Mesenteric fat pad (tissue), 1 donor: Measurements from ENCODE around the gene ISM2. TPM values are rescaled to one million over a fixed set of nuclear protein-coding genes. Genes with fewer than 3 reads are reported as not detected.
A peak's percentile ranks its signal among the peaks of the same experiment; 100 is the strongest.

Experiments used
- DNase-seq: peaks from one replicate; pipeline ENCODE4 v3.0.0-alpha.2; 2020; ENCODE audit warnings: low spot score
- total RNA-seq: library from RNA; stranded (reverse); fragmentation: NEBNext Ultra II Directional; extraction: Animal tissue kit (Norgen Biotek cat#: 25700); gene quantifications from one replicate; pipeline ENCODE4 v1.2.1, GENCODE V29; 2021
- donor health status: DM: yes; HTN: yes; CAD: no.

Gene ISM2
- total RNA-seq, 1 donor from 2014 or later, result not detected

DNA sequence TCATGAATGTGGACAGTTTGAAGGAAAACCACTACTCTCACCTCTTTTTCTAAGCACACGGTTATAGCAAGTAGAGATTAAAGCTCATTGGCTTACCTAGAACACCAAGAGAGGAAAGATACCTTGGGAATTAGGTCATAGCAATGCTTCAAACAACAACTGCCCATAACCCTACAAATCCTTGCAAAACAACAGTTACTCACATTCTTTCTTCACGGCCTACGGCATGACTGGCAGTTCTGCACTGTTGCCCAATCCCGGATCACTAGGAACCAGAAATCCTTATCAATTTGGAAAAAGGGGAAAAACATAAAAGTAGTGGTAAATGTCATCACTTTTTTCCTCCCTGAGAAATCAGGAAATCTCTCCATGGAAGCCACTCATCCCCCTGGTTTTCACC, 9.6 kb upstream of the ISM2 start:
- no peak for DNase-seq

- no peak for DNase-seq
Measured at GRCh38 chr14:77507762-77508161, 9.1 kb upstream of the ISM2 start.

DNA sequence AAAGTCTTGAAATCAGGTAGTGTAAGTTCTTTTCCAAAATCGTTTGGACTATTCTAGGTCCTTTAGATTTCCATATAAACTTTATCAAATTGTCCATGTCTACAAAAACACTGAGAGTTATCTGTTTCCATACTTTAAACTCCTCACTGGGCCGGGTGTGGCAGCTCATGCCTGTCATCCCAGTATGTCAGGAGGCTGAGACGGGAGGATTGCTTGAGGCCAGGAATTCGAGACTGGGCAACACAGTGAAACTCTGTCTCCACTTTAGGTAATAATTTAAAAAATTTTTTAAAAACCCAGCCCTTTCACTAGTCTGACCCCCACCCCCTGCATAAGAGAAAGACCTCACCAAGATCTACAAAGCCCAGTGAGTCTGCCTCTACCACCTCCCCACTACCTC, 6.4 kb upstream of the ISM2 start:
- DNase-seq, result no peak

DNA sequence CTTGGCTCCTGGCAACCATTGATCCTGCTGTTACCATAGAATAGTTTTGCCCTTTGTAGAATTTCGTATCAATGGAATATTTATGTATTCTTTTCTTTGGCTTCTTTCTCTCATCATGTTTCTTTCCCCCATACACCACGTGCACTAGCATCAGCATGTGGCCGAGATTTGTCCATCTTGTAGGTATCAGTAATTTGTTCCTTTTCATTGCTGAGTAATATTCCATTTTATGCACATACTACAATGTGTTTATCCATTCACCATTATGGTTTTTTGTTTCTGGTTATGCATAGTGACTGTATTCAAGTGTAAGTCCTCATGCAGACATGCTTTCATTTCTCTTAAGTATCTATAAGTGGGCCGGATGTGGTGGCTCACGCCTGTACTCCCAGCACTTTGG, 4.5 kb upstream of the ISM2 start:
- DNase-seq, result no peak

GRCh38 chr14:77502109-77502782, 3.6 kb upstream of the ISM2 start:
- no peak for DNase-seq

DNA sequence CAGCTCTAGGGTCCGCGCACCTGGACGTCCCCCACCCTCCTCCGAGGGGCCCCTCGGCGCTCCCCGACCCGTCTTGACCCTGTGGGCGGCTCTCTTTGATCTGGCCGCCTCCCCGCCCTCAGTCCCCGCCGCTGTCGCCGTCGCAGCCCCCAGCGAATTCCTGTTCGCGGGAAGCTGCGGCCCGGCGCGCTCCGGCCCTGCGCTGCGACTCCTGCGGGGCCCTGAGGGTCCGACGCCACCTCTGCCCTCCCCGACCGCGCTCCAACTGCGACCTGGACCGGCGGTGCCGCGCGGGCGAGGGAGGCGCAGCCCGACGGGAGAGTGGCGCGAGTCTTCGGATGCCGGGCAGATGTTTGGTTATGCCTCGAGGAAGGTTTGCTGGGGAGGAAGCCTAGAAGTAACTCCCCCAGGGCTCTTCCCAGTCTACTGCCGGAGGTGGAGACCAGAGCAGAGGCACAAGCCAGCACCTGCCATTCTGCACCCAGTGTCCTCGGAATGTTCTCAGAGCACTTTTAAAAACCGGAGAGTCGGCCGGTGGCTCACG, 440 bp upstream of the ISM2 start:
- DNase-seq, result no peak

DNA sequence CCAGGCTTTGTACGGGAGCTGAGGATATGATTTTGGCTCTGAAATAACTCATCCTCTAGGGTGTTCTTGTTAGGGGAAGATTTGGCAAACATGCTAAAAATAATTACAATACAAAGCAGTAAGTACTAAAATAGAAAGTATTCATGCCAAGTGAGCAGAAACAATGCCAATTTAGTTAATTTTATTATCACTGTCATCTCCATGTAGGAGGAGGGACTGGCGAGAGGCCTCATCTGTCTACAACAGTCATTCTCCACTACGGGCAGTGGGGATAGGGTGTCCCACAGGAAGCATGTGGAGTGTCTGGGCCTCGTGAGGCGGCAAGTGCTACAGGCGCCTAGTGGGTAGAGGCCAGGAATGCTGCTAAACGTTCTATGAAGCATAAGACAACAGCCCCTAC, 3.3 kb downstream of the ISM2 start:
- peak; percentile 35 for DNase-seq

DNA sequence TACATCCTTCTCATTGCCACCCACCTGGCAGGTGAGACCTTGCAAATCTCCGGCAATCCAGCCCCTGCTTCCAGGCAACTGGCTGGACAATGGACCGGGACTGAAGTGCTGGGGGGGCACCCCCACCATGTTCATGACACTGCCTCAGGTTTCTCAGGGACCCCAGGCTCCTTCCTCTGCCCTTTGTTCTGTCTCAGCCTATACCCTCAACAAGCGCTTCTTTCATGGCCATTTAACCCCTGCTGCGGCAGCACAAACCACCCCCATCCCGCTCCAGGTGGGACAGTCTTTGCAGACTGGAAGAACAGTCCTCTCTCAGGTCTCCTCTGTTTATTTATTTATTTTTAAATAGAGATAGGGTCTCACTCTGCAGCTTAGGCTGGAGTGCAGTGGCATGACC, 7.6 kb downstream of the ISM2 start:
- no peak for DNase-seq

DNA sequence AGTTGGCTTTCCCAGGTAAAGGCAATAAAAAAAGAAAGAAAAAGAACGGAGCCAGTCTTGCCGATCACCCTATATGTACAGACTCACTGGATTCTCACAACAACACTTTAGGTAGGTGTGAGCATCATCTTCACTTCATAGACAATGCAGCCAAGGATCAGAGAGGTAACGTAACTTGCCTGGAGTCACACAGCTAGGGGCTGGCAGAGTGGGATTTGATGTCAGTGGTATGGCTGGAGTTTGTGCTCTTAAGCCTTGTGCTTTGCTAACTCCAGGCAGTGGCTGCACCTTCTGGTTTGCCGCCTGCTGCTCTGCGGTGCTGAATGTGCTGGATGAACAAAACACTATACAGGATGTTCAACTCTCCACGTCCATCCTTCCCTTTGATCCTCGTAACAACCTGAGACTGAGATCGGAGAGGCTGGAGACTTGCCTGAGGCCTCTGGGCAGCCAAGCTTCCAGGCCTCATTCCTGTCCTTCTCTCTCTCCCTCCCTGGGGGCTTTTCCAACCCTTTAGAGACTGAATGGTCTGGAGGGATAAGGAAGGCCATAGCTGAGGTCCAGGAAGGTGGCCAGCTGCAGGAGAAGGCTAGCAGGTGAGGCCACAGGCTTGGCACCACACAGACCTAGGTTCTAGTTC, 8.1 kb downstream of the ISM2 start:
- peak; percentile 55 for DNase-seq

GRCh38 chr14:77489041-77489440, 9.6 kb downstream of the ISM2 start:
- peak; percentile 39 for DNase-seq

GRCh38 chr14:77488558-77488957, 10.1 kb downstream of the ISM2 start:
- peak; percentile 59 for DNase-seq

- DNase-seq, result no peak
Measured at GRCh38 chr14:77485901-77486678, 12.5 kb downstream of the ISM2 start.

DNA sequence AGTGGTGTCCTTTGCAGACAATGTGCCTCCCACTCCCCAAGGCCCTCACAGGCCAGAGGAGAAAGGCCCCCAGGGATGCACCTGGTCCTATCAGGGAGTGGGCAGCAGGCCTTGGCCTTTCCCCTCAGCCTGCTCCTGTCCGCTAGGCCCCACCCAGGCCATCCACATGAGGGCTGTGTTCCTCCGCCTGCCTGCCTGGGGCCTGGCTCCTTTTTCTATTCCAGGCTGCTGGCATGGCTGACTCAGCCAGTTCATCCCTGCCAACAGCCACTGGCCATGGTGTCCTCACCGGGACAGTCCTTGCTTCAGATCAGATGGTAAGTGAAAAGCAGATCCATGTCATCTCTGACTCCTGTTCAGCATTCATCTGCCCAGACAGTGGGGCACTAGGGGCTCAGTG, 13.4 kb downstream of the ISM2 start:
- no peak for DNase-seq

GRCh38 chr14:77482422-77482821, 16.2 kb downstream of the ISM2 start:
- DNase-seq, result no peak

DNA sequence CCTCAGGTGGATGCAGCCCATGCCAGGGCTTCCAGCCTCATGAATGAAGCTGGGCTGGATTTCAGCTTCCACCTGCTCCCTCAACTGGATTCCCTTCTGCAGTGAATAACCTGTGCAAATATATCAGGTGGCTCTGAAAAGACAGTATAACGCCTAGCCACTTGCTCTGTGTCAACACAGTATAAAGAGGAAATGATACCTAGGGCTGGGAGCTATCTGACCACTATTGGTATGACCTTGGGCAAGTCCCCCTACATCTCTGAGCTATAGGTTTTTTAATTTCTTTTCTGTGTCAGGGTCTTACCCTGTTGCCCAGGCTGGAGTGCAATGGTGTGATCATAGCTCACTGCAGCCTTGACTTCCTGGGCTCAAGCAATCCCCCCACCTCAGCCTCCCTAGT, 19.8 kb downstream of the ISM2 start:
- DNase-seq, result no peak

DNA sequence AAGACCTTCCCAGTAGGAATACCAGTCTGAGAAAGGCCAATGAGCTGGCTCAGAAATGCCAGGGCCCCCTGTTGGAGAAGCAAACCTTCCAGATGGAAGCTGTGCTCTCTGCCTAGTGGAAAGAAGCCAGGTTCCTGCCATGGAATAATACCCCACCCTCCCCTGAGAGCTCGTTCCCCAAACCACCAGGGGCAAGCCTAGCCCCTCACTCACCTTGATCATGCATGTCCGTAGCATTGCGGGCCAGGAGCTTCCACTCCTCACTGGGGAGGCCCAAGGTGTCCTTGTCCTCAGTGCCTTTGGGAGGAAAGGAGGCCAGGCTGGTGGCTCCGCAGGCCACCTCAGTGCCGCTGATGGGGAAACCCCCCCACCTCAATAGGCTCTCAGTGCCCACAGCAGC, 20.6 kb downstream of the ISM2 start:
- DNase-seq, result no peak

DNA sequence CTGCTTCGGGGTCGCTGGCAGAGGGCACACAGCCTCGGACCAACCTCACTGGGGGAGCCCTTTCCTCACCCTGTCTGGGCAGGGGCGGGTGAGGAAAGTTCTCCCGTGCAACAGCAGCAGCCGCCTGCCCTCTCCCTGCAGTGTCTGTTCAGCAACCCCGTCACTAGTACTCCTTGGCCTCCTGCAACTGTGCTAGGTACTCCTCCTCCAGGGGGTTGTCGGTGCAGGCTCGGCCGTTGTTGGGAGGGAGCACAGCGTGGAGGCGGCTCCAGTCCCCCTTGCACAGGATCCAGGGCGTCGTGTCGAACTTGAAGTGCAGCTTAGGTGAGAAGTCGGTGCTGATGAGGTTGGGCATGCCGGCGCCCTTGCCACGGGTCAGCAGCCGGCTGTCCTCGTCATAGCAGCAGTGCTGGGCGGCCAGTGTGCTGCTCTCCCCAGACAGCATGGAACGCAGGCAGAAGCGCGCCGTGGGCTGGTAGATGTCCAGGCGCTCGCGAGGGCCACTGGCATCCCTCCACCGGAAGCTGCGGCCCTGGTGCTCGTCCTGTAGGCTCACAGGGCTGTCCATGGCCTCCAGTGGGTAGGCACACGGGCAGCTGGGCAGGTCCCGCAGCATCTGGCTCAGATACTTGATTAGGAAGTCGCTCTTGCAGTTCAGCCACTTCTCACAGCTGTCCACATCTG, 23.0 kb downstream of the ISM2 start:
- DNase-seq, result no peak

- no peak for DNase-seq
Measured at GRCh38 chr14:77474479-77475177, 24.0 kb downstream of the ISM2 start.

DNA sequence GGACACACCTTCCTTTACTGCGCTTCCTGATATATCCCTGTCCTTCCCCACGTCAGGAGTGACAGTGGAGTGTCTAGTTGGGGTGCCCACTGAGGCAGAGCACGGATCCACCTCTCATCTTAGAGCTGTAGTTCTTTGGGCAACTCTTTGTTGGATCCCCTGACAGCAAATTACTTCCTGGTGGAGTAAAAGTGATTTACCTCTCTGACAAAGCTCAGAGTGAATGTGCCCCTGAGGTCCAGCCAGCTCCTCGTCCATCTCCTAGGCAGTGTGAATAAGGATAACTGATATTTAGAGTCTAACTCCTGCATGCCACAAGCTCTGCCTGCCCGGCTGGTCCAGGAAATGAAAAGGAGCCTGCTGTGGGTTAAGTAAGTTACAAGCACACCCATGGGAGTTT, 24.7 kb downstream of the ISM2 start:
- no peak for DNase-seq

DNA sequence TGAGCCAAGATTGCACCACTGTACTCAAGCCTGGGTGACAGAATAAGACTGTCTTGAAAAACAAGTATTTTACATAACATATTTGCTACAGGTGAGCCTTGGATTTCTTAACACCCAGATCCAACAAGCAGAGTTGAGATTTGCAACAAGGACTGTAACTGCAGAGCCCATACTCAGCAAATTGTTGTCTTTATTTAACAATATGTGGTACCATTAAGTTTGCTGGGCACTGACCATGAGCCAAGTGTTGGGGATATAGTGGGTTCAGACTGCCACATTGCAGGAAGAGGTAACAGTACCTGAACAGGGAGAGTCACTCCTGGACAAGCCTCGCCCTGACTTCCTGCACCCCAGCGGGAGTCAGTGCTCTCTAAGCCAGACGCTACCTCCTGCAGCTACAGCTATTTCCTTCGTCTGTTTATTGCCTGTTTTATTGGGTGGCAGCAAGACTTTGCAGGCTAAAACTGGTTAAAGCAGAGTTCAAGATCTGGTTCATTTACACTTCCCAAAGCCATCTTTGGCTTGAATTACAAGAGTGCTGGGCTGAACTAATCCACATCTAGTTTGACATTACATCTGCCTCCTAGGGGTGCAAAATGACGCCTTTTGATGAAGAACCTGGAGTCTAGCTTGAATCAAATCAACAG, 28.3 kb downstream of the ISM2 start:
- DNase-seq, result no peak

DNA sequence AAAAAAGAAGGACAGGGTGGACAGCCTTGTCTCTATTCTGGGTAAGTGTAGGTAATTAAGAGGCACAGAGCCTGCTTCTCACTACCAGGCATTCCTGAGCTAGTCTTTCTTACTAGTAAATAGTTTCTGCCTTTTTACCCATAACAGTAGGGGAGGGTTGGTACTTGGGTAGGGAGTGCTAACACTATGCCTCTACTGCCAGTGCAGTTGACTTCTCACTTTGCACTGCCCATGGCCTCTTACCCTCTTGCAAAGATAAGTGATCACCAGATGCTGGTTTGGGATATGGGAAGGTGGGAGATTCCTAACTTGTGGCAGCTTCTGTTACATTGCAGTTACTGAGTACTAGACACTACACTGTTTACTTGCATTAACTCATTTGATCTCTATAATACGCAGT, 29.1 kb downstream of the ISM2 start:
- no peak for DNase-seq
